A549 (cell line): ENCODE data around the gene DOCK1. TPM values are rescaled to one million over a fixed set of nuclear protein-coding genes. Genes with fewer than 3 reads are reported as not detected.

Experiments used
- ATAC-seq, 2 experiments: fragments of 200-7000 bp in 1 of 2; fragments of >200 bp in 1 of 2; cut with Nextera tagmentation in 1 of 2; cut with Tn5 transposase in 1 of 2; 3 replicates each; pipeline versions ENCODE4 v1.8.0 to v1.9.1; 2018 to 2020; ENCODE audit warnings: mild to moderate bottlenecking in 1 of 2, moderate library complexity in 1 of 2
- CTCF ChIA-PET: fragments of 300-600 bp; sonication (Branson Sonifier 250); formaldehyde crosslinking; extraction: SDS; loops from one replicate; lab custom pipeline; 2021; ENCODE audit warnings: antibody characterized with exemption, inconsistent platforms; lab: Yijun Ruan, JAX
- POLR2A ChIA-PET: fragments of 350-600 bp; formaldehyde crosslinking; extraction: SDS; loops from one replicate; lab custom pipeline; 2021; ENCODE audit warnings: antibody characterized with exemption, inconsistent platforms; lab: Yijun Ruan, JAX
- DNase-seq, 2 experiments: peaks; one replicate each; pipeline versions ENCODE4 v3.0.0 to v3.0.0-alpha.2; 2011 to 2016; ENCODE audit warnings: low read depth in 1 of 2, low spot score in 1 of 2
- FAIRE-seq: peaks from 2 replicates; lab custom pipeline; 2011; peaks lifted over from hg19 to GRCh38; lab: Jason Lieb, UNC
- H3K27ac ChIP-seq, 2 experiments: fragments of >200 bp; sonication (Bioruptor Twin); formaldehyde crosslinking; 3 replicates each; pipeline ENCODE4 v1.5.1; 2016 to 2017
- H3K4me1 ChIP-seq: fragments of >200 bp; sonication (Bioruptor Twin); formaldehyde crosslinking; 3 replicates; pipeline ENCODE4 v1.6.1; 2016
- H3K4me2 ChIP-seq: fragments of >200 bp; sonication (Bioruptor Twin); formaldehyde crosslinking; 3 replicates; pipeline ENCODE4 v1.6.1; 2016
- H3K4me3 ChIP-seq: fragments of >200 bp; sonication (Bioruptor Twin); formaldehyde crosslinking; 3 replicates; pipeline ENCODE4 v1.5.1; 2016
- H3K9me3 ChIP-seq: fragments of >200 bp; sonication (Bioruptor Twin); formaldehyde crosslinking; 3 replicates; pipeline ENCODE4 v1.6.1; 2016
- FOSB ChIP-seq: fragments of 250-450 bp; sonication (Bioruptor Pico); IDR thresholded peaks from 2 replicates; pipeline ENCODE4 v1.5.0; 2020; ENCODE audit warnings: mild to moderate bottlenecking, moderate library complexity
- GATA3 ChIP-seq: IDR thresholded peaks from 2 replicates; pipeline ENCODE4 v1.6.1; 2012; ENCODE audit warnings: borderline replicate concordance
- HOXB5 ChIP-seq: fragments of 250-450 bp; sonication (Bioruptor Pico); IDR thresholded peaks from 2 replicates; pipeline ENCODE4 v1.5.0; 2020; ENCODE audit warnings: mild to moderate bottlenecking, moderate library complexity
- JUNB ChIP-seq: fragments of >200 bp; sonication (Bioruptor Twin); formaldehyde crosslinking; IDR thresholded peaks from 2 replicates; pipeline ENCODE4 v1.6.1; 2016
- KDM5A ChIP-seq: fragments of 200-600 bp; sonication (generic); IDR thresholded peaks from 2 replicates; pipeline ENCODE4 v1.6.1; 2016; ENCODE audit warnings: antibody characterized with exemption, mild to moderate bottlenecking
- MAFK ChIP-seq: fragments of 450-650 bp; IDR thresholded peaks from 2 replicates; pipeline ENCODE4 v1.6.1; 2014; ENCODE audit not compliant: partially characterized antibody
- MYC ChIP-seq: IDR thresholded peaks from 2 replicates; pipeline ENCODE4 v1.6.1; 2012; ENCODE audit warnings: mild to moderate bottlenecking, inconsistent platforms, low read length, improper control_type of control experiment, borderline replicate concordance
- NR3C1 ChIP-seq: fragments of >200 bp; sonication (Bioruptor Twin); formaldehyde crosslinking; IDR thresholded peaks from 3 replicates; pipeline ENCODE4 v1.6.1; 2017
- RAD21 ChIP-seq, 2 experiments: fragments of >200 bp in 1 of 2; sonication (Bioruptor Twin) in 1 of 2; formaldehyde crosslinking in 1 of 2; IDR thresholded peaks in 1 of 2; conservative IDR thresholded peaks in 1 of 2; 2 replicates in 1 of 2; 3 replicates in 1 of 2; pipeline ENCODE4 v1.6.1; 2012 to 2018; ENCODE audit warnings: inconsistent platforms in 1 of 2
- RCOR1 ChIP-seq: fragments of 150-350 bp; IDR thresholded peaks from 2 replicates; pipeline ENCODE4 v1.6.1; 2014; ENCODE audit warnings: antibody characterized with exemption, low read length, low read depth
- SMC3 ChIP-seq: fragments of >200 bp; sonication (Bioruptor Twin); formaldehyde crosslinking; IDR thresholded peaks from 3 replicates; pipeline ENCODE4 v1.6.1; 2018; ENCODE audit warnings: inconsistent platforms
- ZC3H11A ChIP-seq: fragments of 450-650 bp; IDR thresholded peaks from 2 replicates; pipeline ENCODE4 v1.6.1; 2014; ENCODE audit warnings: antibody characterized with exemption, mild to moderate bottlenecking
- WGBS: methylation state at CpG from one replicate; pipeline ENCODE4 v1.1.6; 2017; ENCODE audit errors: missing lambda C conversion rate; 5-methylcytosine and 5-hydroxymethylcytosine counted together
- polyA plus RNA-seq, 4 experiments: library from polyadenylated mRNA; depleted of rRNA in 3 of 4; stranded (reverse); fragments of >200 nt; fragmentation: RNase III in 1 of 4; extraction: RNeasy Plus Mini Kit Qiagen cat#74134 plus additional on column Dnase treatment in 1 of 4; gene quantifications; 2 replicates in 3 of 4; 3 replicates in 1 of 4; pipeline ENCODE4 v1.2.3, GENCODE V29; 2011 to 2017
- TF ChIP-seq, protein P1 (sequence below): fragments of 250-450 bp; sonication (Bioruptor Pico); IDR thresholded peaks from 2 replicates; pipeline ENCODE4 v1.5.0; 2021; ENCODE audit warnings: mild to moderate bottlenecking, moderate library complexity, borderline replicate concordance
- TF ChIP-seq, protein P2 (sequence below): fragments of 200-600 bp; sonication (generic); IDR thresholded peaks from 2 replicates; pipeline ENCODE4 v1.6.1; 2016; ENCODE audit warnings: antibody characterized with exemption, mild to moderate bottlenecking, moderate library complexity
- TF ChIP-seq, protein P3 (sequence below): fragments of >200 bp; sonication (Bioruptor Twin); formaldehyde crosslinking; IDR thresholded peaks from 3 replicates; pipeline ENCODE4 v1.5.1; 2016
- TF ChIP-seq, protein P4 (sequence below): fragments of >200 bp; sonication (Bioruptor Twin); formaldehyde crosslinking; IDR thresholded peaks from 2 replicates; pipeline ENCODE4 v1.6.1; 2016

The DOCK1 gene
- polyA plus RNA-seq, 2 of the 4 experiments (the other 2 are of a cell fraction), result 22.6 to 28.2 TPM

DNA sequence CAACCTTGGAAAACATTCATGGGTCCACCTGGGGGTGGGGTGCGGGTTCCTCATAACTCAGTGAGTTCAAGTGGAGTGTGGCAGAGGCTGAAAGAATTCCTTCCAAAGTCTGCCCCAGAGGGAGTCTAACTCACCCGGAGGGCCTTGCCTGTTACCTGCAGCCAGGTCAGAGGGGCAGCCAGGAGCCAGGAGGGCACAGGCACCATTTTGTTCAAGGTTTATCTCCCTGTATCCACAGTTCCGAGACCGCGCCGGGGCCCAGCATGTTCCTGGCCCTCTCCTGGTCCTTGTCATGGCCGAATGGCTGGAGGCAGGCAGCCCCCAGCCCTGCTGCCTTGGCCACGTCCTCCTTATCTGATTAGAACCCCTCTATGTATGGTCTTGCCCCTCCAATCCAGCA lies 11.4 kb upstream of the DOCK1 start:
- 66% methylated on average over 8 of the region's 8 CpGs for WGBS
- CTCF ChIA-PET, result no interaction called here
- no peak for DNase-seq

DNA sequence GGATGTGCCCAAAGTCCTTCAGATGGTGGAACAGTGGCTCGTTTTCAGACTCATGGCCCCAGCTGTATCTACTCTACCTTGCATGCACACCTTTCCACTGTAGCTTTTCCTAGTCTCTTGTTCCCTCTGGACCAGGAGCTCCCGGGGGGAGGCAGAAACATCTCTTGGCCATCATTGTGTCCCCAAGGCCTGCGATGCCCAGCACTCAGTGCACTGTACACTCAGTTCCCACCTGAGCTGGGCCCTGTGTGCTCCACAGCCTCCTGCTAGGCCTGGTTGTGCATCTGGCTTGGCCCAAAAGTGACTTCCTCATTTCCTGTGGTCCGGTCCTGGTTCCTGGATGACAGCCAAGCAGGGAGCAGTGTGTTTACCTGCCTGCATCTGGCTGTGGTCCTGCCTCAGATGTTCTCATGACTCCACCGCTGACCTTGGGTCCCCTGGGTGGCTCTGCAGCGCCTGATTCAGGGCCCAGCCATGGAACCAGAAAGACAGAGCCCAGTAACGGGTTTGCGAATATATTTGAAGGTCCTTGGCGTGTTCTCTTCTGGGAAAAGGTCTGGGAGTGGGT lies 9.9 kb upstream of the DOCK1 start:
- 76% methylated on average over 7 of the region's 9 CpGs for WGBS
- ATAC-seq (no peak), DNase-seq (no peak), FAIRE-seq (no peak)
- H3K9me3 ChIP-seq, result no peaks in the 10 kb centered on the region
- no peak overlapping the region for H3K4me2 ChIP-seq
- TF ChIP-seq MYC, result no peak
- TF ChIP-seq SMC3, result no peak
- TF ChIP-seq, protein P1, sequence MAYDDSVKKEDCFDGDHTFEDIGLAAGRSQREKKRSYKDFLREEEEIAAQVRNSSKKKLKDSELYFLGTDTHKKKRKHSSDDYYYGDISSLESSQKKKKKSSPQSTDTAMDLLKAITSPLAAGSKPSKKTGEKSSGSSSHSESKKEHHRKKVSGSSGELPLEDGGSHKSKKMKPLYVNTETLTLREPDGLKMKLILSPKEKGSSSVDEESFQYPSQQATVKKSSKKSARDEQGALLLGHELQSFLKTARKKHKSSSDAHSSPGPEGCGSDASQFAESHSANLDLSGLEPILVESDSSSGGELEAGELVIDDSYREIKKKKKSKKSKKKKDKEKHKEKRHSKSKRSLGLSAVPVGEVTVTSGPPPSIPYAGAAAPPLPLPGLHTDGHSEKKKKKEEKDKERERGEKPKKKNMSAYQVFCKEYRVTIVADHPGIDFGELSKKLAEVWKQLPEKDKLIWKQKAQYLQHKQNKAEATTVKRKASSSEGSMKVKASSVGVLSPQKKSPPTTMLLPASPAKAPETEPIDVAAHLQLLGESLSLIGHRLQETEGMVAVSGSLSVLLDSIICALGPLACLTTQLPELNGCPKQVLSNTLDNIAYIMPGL (CRISPR knock-in tag), result no peak
- TF ChIP-seq, protein P2, sequence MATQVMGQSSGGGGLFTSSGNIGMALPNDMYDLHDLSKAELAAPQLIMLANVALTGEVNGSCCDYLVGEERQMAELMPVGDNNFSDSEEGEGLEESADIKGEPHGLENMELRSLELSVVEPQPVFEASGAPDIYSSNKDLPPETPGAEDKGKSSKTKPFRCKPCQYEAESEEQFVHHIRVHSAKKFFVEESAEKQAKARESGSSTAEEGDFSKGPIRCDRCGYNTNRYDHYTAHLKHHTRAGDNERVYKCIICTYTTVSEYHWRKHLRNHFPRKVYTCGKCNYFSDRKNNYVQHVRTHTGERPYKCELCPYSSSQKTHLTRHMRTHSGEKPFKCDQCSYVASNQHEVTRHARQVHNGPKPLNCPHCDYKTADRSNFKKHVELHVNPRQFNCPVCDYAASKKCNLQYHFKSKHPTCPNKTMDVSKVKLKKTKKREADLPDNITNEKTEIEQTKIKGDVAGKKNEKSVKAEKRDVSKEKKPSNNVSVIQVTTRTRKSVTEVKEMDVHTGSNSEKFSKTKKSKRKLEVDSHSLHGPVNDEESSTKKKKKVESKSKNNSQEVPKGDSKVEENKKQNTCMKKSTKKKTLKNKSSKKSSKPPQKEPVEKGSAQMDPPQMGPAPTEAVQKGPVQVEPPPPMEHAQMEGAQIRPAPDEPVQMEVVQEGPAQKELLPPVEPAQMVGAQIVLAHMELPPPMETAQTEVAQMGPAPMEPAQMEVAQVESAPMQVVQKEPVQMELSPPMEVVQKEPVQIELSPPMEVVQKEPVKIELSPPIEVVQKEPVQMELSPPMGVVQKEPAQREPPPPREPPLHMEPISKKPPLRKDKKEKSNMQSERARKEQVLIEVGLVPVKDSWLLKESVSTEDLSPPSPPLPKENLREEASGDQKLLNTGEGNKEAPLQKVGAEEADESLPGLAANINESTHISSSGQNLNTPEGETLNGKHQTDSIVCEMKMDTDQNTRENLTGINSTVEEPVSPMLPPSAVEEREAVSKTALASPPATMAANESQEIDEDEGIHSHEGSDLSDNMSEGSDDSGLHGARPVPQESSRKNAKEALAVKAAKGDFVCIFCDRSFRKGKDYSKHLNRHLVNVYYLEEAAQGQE, result no peak
- CTCF ChIA-PET, result interaction anchor here (1.1 kb wide), 1 partner anchor 15 kb away, joined by 3 read pairs; no protein-coding TSS in a partner anchor
- H3K4me1 ChIP-seq, result no peaks in the 10 kb centered on the region
- H3K4me3 ChIP-seq, result no peak overlapping the region
- no peak overlapping the region for H3K27ac ChIP-seq
- POLR2A ChIA-PET, result no interaction called here

More for the DNA sequence above, 11.4 kb upstream of the DOCK1 start:
- no peak for ATAC-seq
- Histone ChIP-seq H3K4me3 (no peak overlapping the region), H3K9me3 (no peaks in the 10 kb centered on the region), H3K27ac (no peak overlapping the region), H3K4me1 (no peaks in the 10 kb centered on the region), H3K4me2 (no peak overlapping the region)
- TF ChIP-seq, protein P3, sequence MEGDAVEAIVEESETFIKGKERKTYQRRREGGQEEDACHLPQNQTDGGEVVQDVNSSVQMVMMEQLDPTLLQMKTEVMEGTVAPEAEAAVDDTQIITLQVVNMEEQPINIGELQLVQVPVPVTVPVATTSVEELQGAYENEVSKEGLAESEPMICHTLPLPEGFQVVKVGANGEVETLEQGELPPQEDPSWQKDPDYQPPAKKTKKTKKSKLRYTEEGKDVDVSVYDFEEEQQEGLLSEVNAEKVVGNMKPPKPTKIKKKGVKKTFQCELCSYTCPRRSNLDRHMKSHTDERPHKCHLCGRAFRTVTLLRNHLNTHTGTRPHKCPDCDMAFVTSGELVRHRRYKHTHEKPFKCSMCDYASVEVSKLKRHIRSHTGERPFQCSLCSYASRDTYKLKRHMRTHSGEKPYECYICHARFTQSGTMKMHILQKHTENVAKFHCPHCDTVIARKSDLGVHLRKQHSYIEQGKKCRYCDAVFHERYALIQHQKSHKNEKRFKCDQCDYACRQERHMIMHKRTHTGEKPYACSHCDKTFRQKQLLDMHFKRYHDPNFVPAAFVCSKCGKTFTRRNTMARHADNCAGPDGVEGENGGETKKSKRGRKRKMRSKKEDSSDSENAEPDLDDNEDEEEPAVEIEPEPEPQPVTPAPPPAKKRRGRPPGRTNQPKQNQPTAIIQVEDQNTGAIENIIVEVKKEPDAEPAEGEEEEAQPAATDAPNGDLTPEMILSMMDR, result no peak
- TF ChIP-seq RAD21 (conservative IDR thresholded peaks at IDR 0.05 in 1 of 2, IDR thresholded peaks at IDR 0.05 in 1 of 2) (no peak), ZC3H11A (no peak), MAFK (no peak), FOSB (CRISPR knock-in tag) (no peak), RCOR1 (no peak), JUNB (no peak), KDM5A (no peak), HOXB5 (no peak), NR3C1 (no peak), GATA3 (no peak), MYC (no peak)
- TF ChIP-seq, protein P4, sequence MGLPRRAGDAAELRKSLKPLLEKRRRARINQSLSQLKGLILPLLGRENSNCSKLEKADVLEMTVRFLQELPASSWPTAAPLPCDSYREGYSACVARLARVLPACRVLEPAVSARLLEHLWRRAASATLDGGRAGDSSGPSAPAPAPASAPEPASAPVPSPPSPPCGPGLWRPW, result no peak
- no peak for FAIRE-seq
- POLR2A ChIA-PET, result no interaction called here
